Stimulated activated CD8-positive, alpha-beta memory T cell treated with anti-CD3 and anti-CD28 coated beads, Interleukin-2, amount 100 ng/mL, for 1 hour (primary cell): ENCODE measurements around the gene SORCS2.

Source experiments
- DNase-seq, 2 donors: peaks; one replicate each; pipeline ENCODE4 v3.0.0-alpha.2; 2020; ENCODE audit warnings: low read depth in 2 of 2

Gene SORCS2

GRCh38 chr4:7733201-7733600, 540.9 kb downstream of the SORCS2 start:
- DNase-seq: no peak

GRCh38 chr4:7733801-7734650, 541.7 kb downstream of the SORCS2 start:
- DNase-seq: no peak

- DNase-seq: no peak
These were observed 542.4 kb downstream of the SORCS2 start for GRCh38 chr4:7734651-7735260.

- DNase-seq: no peak
These were observed 543.1 kb downstream of the SORCS2 start for GRCh38 chr4:7735395-7735794.

GRCh38 chr4:7735961-7736360, 543.6 kb downstream of the SORCS2 start:
- DNase-seq: no peak

GRCh38 chr4:7736436-7737267, 544.3 kb downstream of the SORCS2 start:
- no peak for DNase-seq

- no peak for DNase-seq
These were observed 544.9 kb downstream of the SORCS2 start for GRCh38 chr4:7737268-7737645.

GRCh38 chr4:7737752-7738457, 545.6 kb downstream of the SORCS2 start:
- no peak for DNase-seq

GRCh38 chr4:7738458-7739076, 546.2 kb downstream of the SORCS2 start:
- no peak for DNase-seq

GRCh38 chr4:7739077-7739917, 547.0 kb downstream of the SORCS2 start:
- DNase-seq: no peak

- DNase-seq: no peak
These were observed 547.9 kb downstream of the SORCS2 start for GRCh38 chr4:7739918-7740865.

- DNase-seq: no peak
These were observed 548.7 kb downstream of the SORCS2 start for GRCh38 chr4:7740866-7741525.

- DNase-seq: no peak
These were observed 549.8 kb downstream of the SORCS2 start for GRCh38 chr4:7741946-7742806.

GRCh38 chr4:7742807-7743280, 550.5 kb downstream of the SORCS2 start:
- no peak for DNase-seq

GRCh38 chr4:7744142-7744804, 551.9 kb downstream of the SORCS2 start:
- no peak for DNase-seq

GRCh38 chr4:7745301-7745885, 553.1 kb downstream of the SORCS2 start:
- no peak for DNase-seq
